Measurements from ENCODE around the gene SYNDIG1.
"Not testable (repeated sequence)": the region's sequence is repeated elsewhere in the genome, so short reads cannot be mapped to it uniquely, and the experiment has no call there.

Gene SYNDIG1

DNA sequence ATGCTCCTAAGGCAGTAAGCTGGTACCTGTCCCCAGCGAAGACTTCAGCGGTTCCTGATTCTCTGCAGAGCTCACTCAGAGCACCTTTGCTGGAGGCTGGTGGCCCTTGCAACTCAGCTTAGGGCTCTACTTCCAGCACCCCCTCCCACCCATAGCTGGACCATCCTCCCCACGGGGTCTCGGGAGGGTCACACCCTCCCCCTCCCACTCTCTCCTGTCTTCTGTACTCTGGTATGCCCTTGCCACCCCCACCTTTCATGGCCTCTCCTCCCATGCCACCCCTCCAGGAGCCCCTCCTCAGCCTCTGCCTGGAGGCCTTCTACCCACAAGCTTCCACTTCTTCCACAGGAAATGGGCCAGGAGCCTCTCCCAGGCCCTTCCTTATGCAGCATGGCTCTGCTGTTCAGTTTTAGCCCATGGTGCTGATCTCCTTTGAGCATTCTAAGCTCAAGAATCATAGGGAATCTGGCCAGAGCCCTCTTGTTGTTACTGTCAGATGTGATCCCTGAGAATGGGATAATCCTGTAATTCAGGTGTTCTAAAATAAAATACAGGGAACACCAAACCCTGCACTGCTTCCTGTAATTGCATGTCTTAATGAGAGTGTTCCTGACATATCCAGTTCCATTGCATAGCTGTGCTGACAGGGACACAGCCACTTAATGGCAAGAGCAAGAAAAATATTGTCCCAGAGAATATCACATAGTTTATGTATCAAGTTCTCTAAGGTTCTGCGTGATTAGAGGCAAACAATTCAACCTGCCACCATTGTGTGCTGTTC lies 142.1 kb downstream of the SYNDIG1 start:
- DNase-seq (ENCODE audit: low read depth) = no peak

DNA sequence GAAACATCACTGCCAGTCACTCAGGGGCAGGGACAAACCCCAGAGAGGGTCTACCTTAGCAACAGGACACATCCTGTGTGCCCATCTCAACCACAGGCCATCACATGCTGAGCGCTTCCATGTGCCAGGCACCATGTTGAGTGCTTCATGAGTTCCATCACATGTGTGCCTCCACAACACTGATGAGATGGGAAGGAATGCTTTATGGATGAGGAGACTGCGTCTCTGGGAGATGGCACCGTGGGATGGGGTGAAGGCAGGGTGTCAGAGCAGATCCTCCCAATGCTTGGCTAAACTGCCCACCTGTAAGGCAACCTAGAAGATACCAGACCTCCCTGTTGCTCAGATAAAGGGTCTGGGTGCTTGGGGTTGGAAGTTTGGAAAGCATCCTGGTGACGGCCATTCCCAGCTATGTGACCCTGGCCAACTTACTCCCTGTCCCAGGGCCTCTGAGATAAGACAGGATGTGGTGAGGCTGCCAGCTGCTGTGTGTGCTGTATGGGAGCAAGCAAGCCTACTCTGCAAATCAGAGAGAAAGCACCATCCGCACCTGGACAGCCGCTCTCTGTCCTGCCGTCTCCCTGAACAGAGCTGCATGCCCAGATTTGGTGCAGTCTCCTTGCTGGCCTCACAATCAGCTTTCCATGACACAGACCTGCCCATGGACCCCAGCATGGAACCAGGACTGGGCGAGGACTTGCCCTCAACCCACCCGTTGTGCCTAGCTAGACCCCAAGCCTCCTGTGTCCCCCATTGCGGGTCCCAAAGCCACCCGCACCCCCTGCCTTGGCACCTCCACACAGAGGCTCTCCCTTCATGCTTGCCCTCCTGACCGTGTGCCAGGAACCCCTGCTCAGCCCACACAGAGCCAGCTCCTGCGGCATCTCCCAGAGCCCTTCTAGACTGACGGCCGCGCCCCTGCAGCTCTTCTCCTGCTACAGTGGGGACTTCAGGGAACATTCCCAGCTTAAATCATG lies 143.7 kb downstream of the SYNDIG1 start:
- DNase-seq (ENCODE audit: low read depth) = no peak

DNA sequence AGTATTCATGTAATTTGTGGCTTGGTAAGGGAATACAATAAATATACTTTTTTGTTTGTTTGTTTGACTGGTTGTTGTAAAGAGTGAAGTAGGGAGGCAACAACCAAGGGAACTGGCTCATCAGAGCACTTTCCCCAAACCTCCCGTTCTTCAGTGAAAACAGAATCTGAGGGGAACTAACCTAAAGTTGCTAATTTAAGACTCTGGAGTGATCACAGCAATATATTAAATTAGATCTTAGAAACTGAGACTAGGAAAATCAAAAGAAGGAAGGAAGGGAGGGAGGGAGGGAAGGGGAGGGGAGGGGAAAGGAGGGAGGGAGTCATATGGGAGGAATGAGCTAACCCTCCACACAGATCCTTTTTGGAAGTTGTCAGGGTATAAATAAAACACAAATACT lies 144.9 kb downstream of the SYNDIG1 start:
- no peak for DNase-seq (ENCODE audit: low read depth)

DNA sequence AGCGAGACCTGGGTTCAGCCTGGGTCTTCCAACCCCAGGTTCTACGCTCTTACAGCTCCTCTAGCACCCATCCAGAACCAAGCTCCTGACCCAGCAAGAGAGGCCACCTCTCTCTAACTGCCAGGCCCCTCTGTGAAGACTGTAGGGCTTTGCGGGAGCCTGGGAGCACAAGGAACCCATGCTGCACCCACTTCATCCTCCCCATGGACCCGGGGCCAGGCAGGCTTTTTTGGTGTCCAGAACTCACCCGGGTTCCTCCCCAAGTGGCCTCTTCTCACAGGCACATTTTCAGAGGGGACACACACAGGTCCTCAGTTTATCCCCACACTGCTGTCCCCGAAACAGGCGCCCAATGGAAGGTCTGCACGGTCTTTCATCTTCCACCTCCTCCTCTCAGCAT lies 145.9 kb downstream of the SYNDIG1 start:
- DNase-seq (ENCODE audit: low read depth) = no peak

DNA sequence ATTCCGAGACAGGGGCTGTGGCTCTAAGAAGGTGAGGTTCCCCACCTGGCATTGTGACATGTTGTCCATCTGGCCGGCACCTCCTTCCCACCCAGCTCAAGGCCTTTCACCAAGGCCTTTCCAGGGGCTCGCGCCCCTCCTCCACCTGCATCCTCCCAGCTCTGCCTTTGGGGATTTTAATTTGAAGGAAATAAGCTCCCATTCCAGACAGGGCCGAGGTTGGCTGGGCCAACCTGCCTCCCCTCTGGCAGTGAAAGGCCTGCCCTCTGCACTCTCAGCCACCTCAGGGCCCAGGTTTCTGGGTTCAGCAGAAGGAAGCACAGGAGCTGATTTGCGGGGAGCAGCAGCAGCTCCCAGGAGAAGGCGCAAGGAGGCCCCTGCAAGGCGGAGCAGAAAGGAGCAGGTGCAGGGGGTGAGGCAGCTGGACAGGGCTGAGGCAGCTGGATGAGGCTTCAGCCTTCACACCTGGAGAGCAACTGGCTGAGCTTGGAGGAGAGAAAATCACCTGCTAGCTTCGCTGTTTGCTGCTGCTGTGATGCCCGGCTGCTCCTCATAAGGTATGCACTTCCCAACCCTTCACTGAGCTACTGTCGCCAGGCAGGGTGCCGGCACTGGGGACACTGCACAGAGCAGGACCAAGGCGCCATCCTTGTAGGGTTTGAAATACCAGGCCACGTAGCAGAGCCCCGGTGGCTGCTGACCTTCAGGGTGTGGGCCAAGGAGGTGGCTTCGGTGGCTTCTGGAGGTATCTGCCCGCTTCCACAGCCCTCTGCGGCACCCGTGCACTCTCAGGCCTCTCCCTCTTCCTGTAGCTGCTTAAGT lies 147.0 kb downstream of the SYNDIG1 start:
- no peak for DNase-seq (ENCODE audit: low read depth)

DNA sequence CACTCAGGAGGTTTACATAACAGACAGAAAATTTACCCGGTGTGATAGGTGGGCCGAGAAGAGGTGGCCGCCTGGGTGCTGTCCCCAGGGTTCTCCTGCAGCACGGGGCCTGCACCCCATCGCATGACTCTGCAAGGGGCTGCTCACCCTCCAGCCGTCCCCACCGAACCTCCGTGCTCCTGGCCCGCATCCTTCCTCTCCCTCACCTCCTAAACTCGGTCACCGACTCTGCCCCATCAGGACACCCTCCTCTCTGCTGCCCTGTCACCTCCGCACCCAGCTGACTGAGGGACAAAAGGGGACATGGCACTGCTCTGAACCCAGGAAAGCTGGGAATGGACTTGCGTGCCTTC lies 147.6 kb downstream of the SYNDIG1 start:
- no peak for DNase-seq (ENCODE audit: low read depth)

DNA sequence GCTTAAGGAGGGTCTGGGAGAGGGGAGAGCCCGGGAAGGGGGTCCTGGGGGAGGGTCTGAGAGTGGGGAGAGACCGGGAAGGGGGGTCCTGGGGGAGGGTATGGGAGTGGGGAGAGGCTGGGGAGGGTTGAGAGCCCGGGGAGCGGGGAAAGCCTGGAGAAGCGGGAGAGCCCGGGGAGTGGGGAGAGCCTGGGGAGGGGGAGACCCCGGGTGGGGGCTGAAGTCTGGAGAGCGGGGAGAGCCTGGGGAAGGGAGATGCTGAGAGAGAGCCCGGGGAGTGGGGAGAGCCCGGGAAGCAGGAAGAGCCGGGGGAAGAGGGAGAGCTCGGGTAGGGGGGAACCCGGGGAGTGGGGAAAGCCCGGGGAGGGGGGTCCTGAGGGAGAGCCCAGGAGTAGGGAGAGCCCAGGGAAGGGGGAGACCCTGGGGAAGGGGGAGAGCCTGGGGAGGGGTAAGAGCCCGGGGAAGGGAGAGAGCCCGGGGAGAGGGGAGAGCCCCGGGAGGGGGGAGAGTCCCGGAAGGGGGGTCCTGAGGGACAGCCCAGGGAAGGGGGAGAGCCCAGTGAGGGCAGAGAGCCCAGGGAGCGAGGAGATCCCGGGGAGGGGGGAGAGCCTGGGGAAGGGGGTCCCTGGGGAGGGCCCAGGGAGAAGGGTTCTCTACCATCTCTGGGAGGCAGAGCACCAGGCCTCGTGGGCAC lies 148.5 kb downstream of the SYNDIG1 start:
- DNase-seq (ENCODE audit: low read depth) = no peak

DNA sequence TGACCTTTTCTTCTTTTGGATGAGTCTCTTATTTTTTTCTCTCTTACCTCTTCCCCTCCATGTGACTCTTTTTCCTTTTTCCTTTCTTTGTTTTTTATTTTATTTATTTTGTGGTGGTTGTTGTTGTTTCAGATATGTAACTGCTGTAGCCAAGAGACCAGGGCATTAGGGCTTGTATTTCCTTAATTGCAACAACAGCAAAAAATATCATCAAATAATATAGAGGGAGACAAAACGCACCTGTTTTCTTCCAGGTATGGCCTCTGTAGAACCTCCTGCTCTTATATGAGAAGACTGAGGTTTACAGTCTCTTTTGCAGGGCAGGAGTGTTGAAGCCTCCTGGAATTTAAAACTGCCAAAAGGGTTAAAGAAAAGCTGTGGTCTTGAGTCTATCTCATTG lies 149.3 kb downstream of the SYNDIG1 start:
- no peak for DNase-seq (ENCODE audit: low read depth)

DNA sequence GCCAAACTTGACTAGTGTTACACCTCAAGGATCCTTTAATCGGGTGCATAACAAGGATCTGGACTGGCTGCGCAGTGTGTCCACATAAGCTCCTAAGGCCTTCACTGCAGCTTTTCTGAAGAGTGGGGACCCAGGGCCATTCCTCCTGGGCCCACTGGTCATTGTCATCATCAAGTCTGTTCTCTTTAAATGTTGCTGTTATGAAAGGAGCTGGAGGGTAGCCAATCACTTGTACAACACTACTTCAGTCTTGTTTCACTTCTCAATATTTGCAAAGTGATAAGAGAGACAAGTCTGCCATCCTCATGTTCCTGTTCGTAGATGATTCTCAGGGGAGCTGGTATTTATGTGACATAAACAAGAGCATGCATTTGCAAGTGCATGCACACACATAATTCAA lies 149.8 kb downstream of the SYNDIG1 start:
- DNase-seq (ENCODE audit: low read depth) = no peak

DNA sequence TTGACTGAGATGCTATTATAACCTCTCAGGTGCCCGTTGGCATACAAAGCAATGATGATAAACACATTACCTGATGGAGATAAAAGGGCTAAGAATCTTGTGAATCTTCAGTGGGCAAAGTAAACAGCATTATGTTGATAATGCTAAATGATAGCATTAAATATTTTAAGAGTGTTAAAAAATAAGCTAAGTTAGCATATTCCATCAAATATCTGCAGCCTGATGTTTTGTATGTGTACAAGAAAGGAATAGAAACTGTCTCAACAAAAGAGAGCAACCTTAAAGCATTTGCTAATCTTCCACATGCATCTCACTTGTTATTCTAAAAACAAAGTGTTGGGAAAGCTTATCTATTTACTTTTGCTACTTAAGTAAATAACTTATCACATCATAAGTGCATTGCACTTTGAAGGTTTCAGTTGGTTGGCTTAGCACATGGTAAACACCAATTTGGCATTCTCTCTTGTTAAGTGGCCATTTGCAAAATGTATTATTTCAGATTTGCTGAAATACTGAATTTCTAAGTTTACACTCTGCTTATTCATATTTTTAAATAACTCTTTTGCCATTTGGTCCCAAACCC lies 151.6 kb downstream of the SYNDIG1 start:
- DNase-seq (ENCODE audit: low read depth) = no peak

DNA sequence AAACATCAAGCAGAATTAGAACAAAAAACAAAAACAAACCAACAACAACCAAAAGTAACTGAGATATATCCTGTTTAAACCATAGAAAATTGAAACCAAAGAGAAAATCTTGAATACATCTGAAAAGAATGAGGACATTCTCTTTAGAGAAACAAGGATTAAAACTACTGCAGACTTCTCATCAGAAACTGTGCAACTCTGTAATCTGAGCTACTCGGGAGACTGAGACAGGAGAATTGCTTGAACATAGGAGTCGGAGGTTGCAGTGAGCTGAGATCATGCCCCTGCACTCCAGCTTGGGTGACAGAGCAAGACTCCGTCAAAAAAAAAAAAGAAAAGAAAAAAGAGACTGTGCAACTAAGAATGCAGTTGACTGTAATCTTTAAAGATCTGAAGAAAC lies 153.4 kb downstream of the SYNDIG1 start:
- no peak for DNase-seq (ENCODE audit: low read depth)

DNA sequence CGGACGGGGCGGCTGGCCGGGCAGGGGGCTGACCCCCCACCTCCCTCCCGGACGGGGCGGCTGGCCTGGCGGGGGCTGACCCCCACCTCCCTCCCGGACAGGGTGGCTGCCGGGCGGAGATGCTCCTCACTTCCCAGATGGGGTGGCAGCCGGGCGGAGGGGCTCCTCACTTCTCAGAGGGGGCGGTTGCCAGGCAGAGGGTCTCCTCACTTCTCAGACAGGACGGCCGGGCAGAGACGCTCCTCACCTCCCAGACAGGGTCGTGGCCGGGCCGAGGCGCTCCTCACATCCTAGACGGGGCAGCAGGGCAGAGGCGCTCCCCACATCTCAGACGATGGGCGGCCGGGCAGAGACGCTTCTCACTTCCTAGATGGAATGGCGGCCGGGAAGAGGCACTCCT lies 156.7 kb downstream of the SYNDIG1 start:
- DNase-seq (ENCODE audit: low read depth) = not testable (repeated sequence)

DNA sequence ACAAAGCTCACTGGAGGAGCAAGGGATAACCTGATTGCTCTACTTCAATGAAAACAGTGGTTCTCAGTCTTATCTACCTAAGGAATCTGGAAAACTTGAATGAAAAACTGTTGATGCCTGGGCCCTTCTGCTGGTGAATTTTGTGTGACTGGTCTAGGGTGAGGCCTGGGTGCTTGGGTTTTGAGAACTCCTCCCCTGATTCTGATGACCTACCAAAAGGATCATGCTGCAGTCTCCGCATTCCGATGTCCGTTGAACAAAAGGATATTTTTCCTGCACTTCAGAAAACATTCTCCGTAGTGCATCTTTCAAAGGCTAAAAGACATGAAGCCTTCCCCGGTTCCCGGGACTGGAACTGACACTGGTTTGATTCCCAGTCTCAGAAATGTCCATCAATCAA lies 157.9 kb downstream of the SYNDIG1 start:
- DNase-seq (ENCODE audit: low read depth) = no peak

DNA sequence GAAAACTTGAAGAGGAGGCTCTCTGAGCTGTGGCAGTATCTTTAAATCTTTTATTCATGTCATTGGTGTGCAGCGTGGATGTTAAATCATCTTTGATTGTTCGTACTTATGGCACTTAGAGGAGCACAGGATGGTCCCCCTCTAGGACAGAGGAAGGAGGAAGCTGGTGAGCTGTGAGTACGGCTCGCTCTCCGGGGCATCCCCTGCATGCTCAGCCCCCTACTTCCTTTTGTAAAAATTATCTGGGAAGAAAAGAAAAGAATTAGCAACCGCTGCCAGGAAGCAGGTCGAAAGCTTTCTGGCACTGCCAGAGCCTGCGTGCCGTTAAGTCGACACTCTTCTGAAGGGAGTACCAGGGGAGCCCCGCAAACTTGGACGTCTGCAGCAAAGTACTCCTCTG lies 158.5 kb downstream of the SYNDIG1 start:
- no peak for DNase-seq (ENCODE audit: low read depth)

DNA sequence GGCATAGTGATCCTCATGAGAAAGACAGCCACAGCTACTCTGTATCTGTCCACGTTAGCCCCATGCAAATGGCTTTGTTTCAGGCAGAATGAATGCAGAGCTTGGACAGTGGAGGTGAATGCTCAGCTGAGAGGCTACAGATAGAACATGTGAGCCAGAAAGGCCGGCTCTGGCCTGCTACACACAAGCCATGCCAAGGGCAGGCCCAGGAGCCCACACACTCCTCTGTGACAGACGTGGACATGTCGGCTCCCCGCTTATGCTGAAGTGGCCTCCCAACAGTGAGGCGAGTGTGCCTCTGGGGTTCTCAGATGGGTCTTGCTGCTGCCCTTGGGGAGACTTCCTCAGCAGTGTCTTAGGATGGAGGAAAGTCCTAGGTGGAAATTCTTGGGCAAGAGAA lies 159.6 kb downstream of the SYNDIG1 start:
- no peak for DNase-seq (ENCODE audit: low read depth)

DNA sequence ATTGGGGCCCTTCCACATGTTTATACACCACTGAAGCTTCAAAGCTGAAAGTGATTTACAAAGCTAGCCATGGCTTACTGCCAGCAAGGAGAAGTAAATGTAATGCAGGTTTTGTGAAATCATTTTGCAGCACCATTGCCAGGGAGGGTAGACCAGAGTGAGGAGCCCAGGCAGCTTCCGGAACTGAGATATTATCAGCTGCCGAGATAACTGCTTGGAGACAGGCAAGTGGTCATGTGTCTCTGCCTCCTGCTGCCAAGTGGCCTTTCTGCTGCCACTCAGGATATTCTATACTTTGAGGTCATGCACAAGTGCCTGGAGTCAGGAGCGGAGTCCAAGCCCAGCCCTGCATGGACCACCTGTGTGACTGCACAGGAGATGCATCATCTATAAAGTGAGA lies 160.2 kb downstream of the SYNDIG1 start:
- DNase-seq (ENCODE audit: low read depth) = no peak

DNA sequence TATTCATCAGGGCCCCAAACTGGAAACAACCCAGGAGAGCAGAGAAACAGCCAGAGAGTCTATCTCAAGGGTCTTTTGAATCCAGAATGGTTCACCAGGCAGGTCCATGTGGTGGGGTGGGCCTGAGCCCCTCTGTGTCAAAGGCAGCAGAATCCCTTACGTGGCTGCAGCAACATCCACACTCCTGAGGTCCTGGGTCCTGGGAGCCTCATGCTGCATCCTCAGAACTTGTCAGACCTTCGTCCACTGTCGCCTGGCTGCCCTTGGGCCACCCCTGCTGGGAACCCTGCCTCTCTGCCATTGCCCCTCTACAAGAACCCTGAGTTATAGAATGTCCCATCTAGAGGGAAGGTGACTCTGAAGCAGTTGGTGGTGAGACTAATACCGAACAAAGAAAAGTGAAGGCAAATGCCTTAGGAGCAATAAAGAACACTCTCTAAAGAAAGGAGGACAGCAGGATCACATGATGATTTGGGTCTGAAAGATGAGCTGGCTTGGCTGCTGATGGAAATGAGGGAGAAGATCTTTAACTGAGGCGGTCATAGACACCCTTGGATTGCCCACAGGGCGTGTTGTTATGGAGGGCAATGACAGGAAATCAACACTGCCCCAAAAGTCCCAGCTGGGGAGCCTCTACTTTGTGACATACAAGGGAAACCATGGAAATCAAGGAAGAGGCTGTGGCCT lies 161.2 kb downstream of the SYNDIG1 start:
- DNase-seq (ENCODE audit: low read depth) = no peak

DNA sequence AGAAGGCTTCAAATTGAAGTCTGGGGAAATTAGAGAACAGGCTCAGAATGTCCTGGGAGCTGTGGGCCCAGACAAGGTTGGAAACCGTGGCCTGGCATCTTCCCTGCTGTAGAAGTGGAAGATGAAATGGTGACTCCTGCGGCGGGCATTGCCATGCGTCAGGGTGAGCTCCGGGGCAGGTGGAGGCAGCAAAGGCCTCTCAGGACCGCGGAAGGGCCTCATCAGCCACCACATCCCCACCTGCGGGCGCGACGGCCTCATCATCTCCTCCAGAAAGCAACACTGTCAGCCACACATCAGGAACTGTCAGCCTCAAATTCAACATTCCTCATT lies 161.7 kb downstream of the SYNDIG1 start:
- DNase-seq (ENCODE audit: low read depth) = no peak

DNA sequence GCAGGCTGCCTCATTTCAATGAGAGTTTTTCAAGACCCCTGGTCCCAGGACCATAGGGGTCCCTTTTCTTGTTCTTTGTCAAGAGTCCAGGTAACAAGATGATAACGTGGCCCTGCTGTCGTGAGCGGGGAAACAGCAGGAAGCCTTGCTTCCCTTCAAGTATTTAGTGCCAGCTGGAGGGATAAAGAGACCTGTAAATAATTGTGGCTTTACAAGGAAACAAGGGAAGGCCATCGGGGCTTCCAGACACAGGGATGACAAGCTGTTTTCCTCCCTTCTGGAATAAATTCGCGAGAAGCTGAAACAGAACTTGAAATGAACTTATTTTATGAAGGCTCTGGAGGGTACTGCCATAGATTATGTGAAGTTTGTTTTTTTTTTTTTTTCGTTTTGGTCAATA lies 163.2 kb downstream of the SYNDIG1 start:
- DNase-seq (ENCODE audit: low read depth) = no peak

DNA sequence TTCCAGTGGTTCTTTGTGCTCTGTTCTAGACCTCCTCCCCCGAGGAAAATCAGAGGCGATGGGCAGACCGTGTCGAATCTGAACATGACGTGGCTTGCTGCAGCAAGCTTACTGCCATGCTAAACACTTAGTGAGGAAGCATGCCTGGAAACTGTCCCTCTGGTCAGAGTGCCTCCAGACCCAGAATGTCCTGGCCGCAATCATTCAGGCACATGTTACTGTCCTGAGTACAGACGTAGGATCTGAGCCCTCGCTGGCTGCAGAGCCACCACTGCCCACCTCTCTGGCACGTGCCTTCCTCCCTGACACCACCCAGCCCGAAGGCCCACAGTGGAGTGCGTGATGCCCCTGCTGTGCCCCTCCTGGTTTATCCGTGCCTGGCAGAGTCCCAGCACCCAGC lies 163.6 kb downstream of the SYNDIG1 start:
- DNase-seq (ENCODE audit: low read depth) = no peak

DNA sequence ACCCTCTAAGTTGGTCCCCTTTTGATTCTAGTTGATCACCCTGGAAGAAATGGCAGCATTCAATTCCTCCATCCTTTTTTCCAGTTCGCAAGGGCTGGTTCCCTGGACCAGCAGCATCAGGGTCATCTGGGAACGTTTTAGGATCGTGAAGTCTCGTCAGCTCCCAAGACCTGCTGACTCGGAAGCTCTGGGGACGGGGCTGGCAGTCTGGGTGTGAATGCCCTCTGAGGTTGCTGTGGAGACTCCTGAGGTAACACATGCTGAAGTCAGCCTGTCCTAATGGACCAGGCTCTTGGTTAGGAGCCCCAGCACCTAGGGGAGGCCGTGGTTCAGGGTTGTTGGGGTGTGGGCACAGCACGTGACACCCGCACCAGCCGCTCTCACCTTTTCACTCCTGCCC lies 164.1 kb downstream of the SYNDIG1 start:
- no peak for DNase-seq (ENCODE audit: low read depth)

Measured in fibroblast of the conjunctiva (primary cell).